ENCODE data around the gene FBXW12.

- no peak for TF ChIP-seq CTCF (IDR thresholded peaks at IDR 0.05 in 4 of 5, conservative IDR thresholded peaks at IDR 0.05 in 1 of 5)
- no peak for TF ChIP-seq POLR2A (IDR thresholded peaks at IDR 0.05)
These were observed 48.5 kb downstream of the FBXW12 start for GRCh38 chr3:48420561-48420960.
